Measurements from ENCODE around the gene TTF2. TPM values are rescaled to one million over a fixed set of nuclear protein-coding genes. Genes with fewer than 3 reads are reported as not detected.

TTF2 gene
- total and polyA plus RNA-seq, 2 of the 8 experiments (the other 6 are each of a cell fraction or from before 2014, with no cell fraction given): 16.9 to 89.6 TPM

DNA sequence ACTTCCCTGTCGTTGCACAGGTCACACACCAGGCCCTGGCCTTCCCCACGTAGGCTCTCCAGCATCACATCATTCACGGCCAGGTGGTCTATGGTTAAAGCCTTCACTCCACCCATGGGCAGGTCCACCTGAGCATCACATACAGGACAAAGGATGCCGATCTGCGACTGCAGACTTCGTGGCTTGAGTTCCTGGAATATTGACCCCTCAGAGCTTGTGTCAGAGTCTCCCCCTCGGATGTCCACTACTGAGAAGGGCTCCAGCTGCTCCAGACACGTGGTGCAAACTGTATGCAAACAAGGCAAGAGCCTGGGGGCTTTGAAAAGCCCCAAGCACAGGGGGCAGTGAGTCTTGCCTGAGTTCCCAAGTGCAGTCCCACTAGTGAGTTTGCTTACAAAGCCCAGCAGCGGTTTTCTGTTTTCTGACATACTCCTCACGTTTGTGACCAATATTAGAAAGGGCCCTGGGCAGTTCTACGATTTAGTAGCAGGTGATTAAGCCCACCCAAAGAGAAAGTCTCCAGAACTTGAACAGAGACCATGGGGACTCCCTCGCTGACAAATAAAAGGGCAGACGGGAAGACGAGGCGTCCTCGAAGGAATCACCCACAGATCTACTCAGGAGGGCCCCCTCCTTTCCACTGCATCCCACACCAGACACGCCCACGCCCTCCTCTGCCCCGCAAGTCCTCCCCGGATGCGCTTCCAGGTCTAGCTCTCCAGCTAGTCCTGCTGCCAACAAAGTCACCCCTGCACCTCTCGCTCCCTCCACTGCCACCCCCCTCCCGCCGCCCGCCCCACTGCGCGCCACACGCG is 60.9 kb downstream of the TTF2 start:
- H2BK120ac ChIP-seq (replicated peaks; ENCODE audit: low read depth, low read length): no peak overlapping the region
- no peak overlapping the region for H3K27ac ChIP-seq (ENCODE audit: low read depth, low read length)
- H3K9me3 ChIP-seq (ENCODE audit: insufficient read depth in 2 of 2, low read depth in 1 of 2, low read length in 1 of 2): no peaks in the 10 kb centered on the region
- H3K4me3 ChIP-seq (ENCODE audit: extremely low read depth in 1 of 4, insufficient read depth in 2 of 4, low read depth in 3 of 4, low read length in 4 of 4): peak overlapping the region; percentile 59 to 79 (median 75)
- peak overlapping the region; percentile 48 to 70 (median 62) for H3K9ac ChIP-seq (replicated peaks in 1 of 4; ENCODE audit: extremely low read depth in 1 of 4, low read depth in 3 of 4, low read length in 3 of 4)
- H3K4ac ChIP-seq (replicated peaks; ENCODE audit: insufficient read length, low read depth, low read length): no peak overlapping the region
- TF ChIP-seq MAX (IDR thresholded peaks at IDR 0.05) (peak; percentile 57; the same call in 1 of the 2 replicates), CEBPB (IDR thresholded peaks at IDR 0.05; ENCODE audit: low read depth, low read length) (no peak), ASH2L (IDR thresholded peaks at IDR 0.05; ENCODE audit: low read length) (peak; percentile 3)
- WGBS, 2 experiments (ENCODE audit: extremely low coverage in 1 of 2, insufficient coverage in 1 of 2, insufficient read length in 1 of 2, insufficient replicate concordance in 2 of 2, low coverage in 1 of 2, low lambda C conversion rate in 2 of 2, missing lambda C conversion rate in 1 of 2): 44% methylated on average over 16 of the region's 29 CpGs; no CpG with 5 or more reads in 1 of the 2 experiments
- peak overlapping the region; percentile 83 for H4K91ac ChIP-seq (replicated peaks; ENCODE audit: insufficient read length, low read length)
- H3K4me1 ChIP-seq (replicated peaks in 1 of 4; ENCODE audit: control insufficient read depth in 3 of 4, insufficient read depth in 4 of 4, low read length in 3 of 4): peaks cover 2 to 14% (median 8%) of the 10 kb centered on the region in 4 experiments
- H3K14ac ChIP-seq (ENCODE audit: insufficient read length): no peak overlapping the region
- no peak overlapping the region for H3K56ac ChIP-seq (replicated peaks; ENCODE audit: insufficient read length, low read depth, low read length)
- no peak overlapping the region for H2AK5ac ChIP-seq (ENCODE audit: low read depth, low read length)
- H3K79me1 ChIP-seq (ENCODE audit: low read depth, low read length): no peaks in the 10 kb centered on the region
- H3K23me2 ChIP-seq (ENCODE audit: low read depth, low read length): peaks cover 5% of the 10 kb centered on the region; the same call in 1 of the 2 replicates
- H3K79me2 ChIP-seq (ENCODE audit: control insufficient read depth in 1 of 2, insufficient read depth in 2 of 2, low read length in 2 of 2): no peaks in the 10 kb centered on the region; a peak in 1 of 4 replicates
- DNase-seq (ENCODE audit: low read depth in 1 of 2, low spot score in 2 of 2) (no peak), FAIRE-seq (no peak)
- no peak overlapping the region for H4K5ac ChIP-seq (ENCODE audit: insufficient read length, low read depth, low read length)
- H4K20me1 ChIP-seq (replicated peaks in 1 of 2; ENCODE audit: control insufficient read depth in 1 of 2, insufficient read depth in 2 of 2, low read length in 2 of 2): no peaks in the 10 kb centered on the region
- no peak overlapping the region for H2BK12ac ChIP-seq (ENCODE audit: low read depth, low read length)
- H2AFZ ChIP-seq (ENCODE audit: low read length): no peak overlapping the region
- H3K18ac ChIP-seq (ENCODE audit: extremely low read depth, low read length): no peak overlapping the region; the same call in 1 of the 2 replicates
- 0 out of 2 replicates have a peak overlapping the region, but pooled peaks have one; percentile 3 for H2BK20ac ChIP-seq (ENCODE audit: low read length)
- ChIA-PET CTCF (ENCODE audit: partially characterized antibody) (interaction anchor here (0.8 to 13.2 kb wide), 6 partner anchors 8 to 165 kb away, joined by 3 to 114 read pairs (median 6); no protein-coding TSS in a partner anchor), POLR2A (ENCODE audit: partially characterized antibody) (interaction anchor here (0.6 to 2.1 kb wide), 7 partner anchors 8 to 167 kb away, joined by 3 to 19 read pairs (median 3); partner anchors contain the start of gene TTF2)
- H2BK15ac ChIP-seq (ENCODE audit: low read length): no peak overlapping the region
- H2BK5ac ChIP-seq (ENCODE audit: low read depth, low read length): peak overlapping the region; percentile 38; the same call in 1 of the 2 replicates
- H4K8ac ChIP-seq (ENCODE audit: extremely low read depth, insufficient read depth, low read length): no peak overlapping the region
- H3K23ac ChIP-seq (ENCODE audit: insufficient read length): no peak overlapping the region
- peaks cover 6 to 25% (median 16%) of the 10 kb centered on the region in 4 experiments for H3K36me3 ChIP-seq (ENCODE audit: control insufficient read depth in 2 of 4, insufficient read depth in 4 of 4, low read length in 3 of 4)
- H3K4me2 ChIP-seq (ENCODE audit: insufficient read depth in 1 of 2, low read depth in 2 of 2, low read length in 2 of 2): peak overlapping the region; percentile 85 to 98
- H3K27me3 ChIP-seq (replicated peaks in 1 of 4; ENCODE audit: control insufficient read depth in 3 of 4, extremely low read depth in 1 of 4, insufficient read depth in 3 of 4, low read length in 3 of 4): no peaks in the 10 kb centered on the region; a peak in 1 of 7 replicates
